NCI-H2107 (cell line): ENCODE data around the gene NDE1.
"Not testable (repeated sequence)": the region's sequence is repeated elsewhere in the genome, so short reads cannot be mapped to it uniquely, and the experiment has no call there.

Source experiments
- DNase-seq: peaks from one replicate; lab custom pipeline; 2025; lab: John Stamatoyannopoulos, UW

NDE1 gene

DNA sequence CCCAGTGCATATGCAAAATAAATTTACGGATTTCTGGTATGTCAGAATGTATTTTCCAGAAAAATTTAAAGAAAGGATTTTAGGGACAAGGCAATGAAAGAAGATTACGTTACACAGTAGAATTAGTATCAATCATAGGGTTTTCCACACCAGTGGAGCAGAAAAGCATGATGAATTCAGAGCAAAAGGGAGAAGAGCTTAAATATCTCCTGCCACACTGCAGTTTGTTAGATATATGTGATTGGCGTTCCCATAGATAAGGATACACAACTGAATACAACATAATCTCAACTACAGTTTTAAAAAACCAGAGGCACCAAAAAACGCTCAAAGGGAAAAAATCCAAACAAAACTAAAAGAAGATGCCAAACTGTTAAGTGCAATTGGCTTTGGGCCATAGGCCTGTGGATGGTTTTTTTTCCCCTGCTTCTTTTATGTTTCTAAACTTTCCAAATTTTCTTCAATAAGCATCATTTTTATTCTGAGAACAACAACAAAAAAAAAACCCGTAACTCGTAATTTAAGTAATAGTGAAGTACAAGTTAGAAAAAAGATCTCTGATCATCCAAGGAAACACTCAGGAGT is 29.3 kb upstream of the NDE1 start:
- DNase-seq, result no peak

DNA sequence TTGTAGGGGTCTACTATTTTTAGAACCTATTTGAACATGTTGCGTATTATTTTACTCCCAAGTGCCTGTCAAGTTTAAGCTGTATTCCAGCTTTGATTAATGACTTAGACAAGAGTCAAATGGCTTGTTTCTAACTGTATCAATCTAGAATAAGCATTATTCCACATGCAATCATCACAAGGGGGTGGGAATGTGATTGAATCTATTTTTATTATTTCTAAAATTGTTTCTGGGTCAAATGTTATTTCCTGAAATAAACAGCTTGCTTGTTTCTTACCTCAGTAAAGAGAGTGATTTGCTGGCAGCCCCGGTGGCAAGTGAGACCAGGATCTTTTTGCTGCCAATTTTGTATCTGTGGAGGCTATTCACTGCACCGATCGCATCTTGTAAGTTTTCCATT is 28.6 kb upstream of the NDE1 start:
- no peak for DNase-seq

- no peak for DNase-seq
Measured at GRCh38 chr16:15621889-15622288, 28.2 kb upstream of the NDE1 start.

DNA sequence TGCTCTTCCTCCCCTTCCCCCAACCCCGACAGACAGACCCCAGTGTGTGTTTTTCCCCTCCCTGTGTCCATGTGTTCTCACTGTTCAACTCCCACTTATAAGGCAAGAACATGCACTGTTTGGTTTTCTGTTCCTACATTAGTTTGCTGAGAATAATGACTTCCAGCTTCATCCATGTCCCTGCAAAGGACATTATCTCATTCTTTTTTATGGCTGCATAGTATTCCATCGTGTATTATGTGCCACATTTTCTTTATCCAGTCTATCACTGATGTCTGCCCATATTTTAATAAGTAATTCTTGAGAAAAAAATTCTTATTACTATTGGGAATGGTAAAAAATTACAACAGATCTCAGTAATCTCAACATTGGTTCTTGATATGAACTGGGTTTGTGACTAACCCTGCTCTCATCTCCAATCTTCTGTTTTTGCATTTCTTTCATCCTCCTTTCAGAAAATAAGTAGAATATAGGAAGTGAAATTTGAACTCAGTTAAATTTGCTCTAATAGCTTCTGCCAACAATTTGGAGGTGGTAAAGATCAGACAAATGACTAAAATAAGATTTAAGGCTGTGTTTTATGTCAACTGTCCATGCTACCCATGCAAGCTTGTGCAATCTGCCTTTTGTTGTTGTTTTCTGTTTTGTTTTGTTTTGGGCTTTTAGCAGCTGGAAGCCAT is 18.2 kb upstream of the NDE1 start:
- DNase-seq, result no peak

DNA sequence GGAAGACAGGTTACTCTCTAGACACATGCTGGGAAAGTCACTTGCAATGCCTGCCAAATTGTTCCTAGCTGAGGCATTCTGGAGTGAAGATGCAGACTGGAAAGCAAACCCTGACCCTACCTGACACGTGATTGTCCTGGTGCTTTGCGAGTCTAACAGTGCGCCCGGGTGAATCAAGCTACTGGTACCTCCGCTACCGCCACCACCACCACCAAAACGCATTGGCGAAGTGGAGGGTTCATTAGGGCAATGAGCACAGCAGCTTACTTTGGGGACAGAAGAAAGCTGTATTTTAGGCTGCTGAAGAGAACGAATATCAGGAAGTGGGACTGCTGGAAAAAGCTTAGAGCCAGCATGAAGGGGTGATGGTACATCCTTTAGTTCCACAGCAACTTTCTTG is 14.1 kb upstream of the NDE1 start:
- no peak for DNase-seq

- no peak for DNase-seq
Measured at GRCh38 chr16:15636392-15636873, 13.6 kb upstream of the NDE1 start.

GRCh38 chr16:15639061-15639568 is 10.9 kb upstream of the NDE1 start:
- no peak for DNase-seq

- DNase-seq, result no peak
Measured at GRCh38 chr16:15640966-15641365, 9.1 kb upstream of the NDE1 start.

DNA sequence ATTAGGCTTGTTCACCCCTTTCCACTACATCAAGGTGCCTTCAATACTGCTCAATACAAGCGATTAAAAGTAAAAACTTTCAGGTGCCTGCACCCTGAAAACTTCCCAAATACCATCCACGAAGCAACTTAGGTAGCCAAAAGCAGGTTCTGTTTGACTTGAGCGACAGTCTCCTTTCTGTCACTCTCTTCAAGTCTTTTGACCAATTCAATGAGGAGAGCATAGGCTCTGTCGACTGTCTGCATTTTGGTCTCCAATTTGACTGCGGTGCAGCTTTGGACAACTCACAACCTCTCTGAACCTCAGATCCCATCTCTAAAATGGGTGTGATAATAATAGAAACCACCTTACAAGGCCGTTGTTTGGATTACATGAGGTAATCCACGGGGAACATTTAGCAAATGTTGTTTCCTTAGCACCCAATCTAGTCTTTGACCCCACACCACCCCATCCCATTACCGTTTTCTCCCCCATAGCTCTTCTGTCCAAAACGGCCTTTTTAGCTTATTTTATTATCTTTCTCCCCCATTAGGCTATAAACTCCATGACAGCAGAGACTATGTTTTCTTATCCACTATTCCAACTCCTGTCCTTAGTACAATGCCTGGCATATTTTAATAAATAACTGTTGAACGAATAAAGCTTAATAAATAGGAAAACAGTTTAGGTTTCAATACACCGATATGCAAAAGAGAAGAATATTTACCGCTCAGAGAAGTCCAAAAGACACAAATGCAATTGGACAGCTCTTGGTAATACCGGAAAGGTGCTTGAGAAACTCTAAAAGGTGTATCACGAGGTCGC is 8.1 kb upstream of the NDE1 start:
- DNase-seq, result no peak

- DNase-seq, result peak; percentile 48
Measured at GRCh38 chr16:15642557-15643047, 7.4 kb upstream of the NDE1 start.

DNA sequence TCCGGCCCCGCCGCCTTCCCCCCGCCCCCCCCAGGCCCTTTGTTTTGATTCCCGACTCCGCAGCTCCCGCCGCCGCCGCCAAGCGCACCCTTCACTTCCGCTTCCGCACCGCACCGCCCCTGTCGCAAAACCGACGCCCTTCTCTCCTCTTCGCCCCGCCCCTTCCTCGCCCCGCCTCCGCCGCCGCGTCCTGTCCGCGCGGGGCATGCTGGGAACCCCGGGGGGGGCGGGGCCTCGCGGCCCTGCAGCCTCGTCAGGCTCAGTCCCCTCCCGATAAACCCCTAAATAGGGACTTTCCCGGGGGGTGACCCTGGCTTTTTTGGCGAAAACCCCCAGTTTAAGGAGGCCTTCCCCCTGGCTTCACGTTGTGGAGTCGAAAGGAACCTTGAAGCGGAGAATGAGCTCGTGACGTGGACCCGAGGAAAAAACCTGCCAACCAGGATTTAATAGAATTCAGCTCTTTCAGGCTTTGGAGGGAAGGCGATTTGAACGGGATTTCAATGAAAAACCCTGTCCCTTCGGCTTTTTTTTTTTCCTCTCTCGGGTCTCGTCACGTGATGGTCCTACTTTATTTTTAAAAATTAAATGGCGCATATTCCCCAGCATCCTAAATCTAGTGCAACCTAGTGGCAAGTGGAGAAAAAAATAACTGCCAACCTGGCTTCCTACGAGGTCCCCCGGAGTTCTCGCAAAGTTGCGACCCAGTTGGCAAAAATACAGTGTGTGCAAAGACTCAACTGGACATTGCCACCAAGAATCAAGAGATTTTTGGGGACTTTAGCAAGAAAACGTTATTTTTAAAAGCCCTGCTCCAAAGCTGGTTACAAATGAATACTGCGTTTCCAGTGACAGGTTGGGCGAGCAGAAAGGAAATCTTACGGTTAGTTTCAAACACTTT is 6.7 kb upstream of the NDE1 start, which contains the start of gene MARF1:
Gene MARF1 (minus strand): TSS at position 107 of the 898 bp plus-strand sequence. CDS start 3,921 bp downstream, outside the sequence.
- DNase-seq, result peak; percentile 90

DNA sequence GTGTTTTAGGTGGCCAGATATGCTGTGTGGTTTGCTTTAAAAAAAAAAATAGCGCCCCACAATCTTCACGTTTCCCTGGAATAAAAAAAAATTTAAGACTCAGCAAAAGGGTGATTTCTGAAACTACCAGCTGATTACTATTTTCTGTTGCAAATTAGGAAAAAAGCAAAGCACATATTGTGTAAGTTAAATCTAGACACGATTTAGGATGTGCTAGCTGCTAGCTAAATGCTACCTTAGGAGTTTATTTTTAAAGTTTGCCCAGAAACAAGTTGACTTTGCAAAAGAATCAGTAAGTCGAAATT is 6.1 kb upstream of the NDE1 start:
- DNase-seq, result no peak

GRCh38 chr16:15644267-15644961 is 5.6 kb upstream of the NDE1 start:
- DNase-seq, result no peak

DNA sequence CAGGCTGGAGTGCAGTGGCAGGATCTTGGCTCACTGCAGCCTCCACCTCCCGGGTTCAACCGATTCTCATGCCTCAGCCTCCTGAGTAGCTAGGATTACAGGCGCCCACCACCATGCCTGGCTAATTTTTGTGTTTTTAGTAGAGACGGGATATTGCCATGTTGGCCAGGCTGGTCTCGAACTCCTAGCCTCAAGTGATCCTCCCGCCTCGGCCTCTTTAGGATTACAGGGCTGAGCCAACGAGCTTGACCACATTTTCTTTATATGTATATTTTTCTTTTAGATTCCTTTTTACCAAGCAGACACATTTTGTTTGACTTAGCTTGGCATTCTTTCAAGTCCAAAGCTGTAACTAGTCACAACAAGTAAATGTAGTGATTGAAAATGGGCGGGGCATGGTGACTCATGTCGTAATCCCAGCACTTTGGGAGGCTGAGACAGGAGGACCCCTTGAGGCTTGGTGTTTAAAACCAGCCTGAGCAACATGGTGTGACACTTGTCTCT is 5.0 kb upstream of the NDE1 start:
- not testable (repeated sequence) for DNase-seq

DNA sequence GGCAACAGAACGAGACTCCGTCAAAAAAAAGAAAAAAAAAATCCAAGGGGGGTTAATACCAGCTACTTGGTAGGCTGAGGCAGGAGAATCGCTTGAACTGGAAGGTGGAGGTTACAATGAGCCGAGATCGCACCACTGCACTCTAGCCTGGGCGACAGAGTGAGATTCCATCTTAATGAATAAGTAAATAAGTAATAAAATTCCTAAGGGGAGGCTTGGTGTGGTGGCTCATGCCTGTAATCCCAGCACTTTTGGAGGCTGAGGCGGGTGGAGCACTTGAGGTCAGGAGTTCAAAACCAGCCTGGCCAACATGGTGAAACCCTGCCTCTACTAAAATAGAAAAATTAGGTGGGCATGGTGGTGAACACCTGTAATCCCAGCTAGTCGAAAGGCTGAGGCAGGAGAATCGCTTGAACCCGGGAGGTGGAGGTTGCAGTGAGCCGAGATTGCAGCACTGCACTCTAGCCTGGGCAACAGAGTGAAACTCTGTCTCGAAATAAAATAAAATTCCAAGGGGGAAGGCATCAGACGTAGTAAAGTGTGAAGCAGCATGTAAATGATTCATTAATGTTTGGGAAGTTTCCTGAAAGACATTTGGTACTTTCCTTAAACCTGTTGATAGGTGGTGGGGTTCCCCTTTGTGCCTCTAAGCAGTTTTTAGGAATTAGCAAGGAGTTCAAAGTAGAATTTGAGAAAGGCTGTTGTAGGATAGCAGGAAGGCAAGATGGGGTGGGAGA is 3.3 kb upstream of the NDE1 start:
- DNase-seq, result not testable (repeated sequence)

DNA sequence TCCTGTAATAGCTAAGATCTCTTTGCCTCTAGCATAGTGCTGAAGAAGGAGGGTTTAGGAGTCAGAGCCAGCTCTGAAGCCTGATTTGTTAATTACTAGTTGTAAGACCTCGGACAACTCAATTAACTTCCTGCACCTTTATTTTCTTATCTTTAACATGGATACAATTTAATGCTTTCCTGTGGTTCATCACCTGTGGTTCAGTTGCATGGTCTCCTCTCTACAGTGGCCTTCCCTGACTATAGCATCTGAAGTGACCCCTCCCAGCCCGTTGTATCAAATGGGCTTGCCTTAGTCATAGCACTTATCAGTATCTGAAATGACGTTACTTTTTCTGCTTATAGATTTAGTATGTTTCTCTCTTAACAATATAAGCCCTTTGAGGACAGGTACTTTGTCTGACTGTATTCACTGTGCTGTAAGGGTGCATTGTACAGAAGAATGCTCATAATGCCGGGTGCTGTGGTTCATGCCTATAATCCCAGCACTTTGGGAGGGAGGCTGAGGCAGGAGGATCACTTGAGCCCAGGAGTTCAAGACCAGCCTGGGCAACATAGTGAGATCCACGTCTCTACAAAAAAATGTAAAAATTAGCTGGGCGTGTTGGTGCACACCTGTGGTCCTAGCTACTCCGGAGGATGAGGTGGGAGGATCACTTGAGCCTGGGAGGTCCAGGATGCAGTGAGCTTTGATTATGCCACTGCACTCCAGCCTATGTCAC is 2.6 kb upstream of the NDE1 start:
- no peak for DNase-seq

DNA sequence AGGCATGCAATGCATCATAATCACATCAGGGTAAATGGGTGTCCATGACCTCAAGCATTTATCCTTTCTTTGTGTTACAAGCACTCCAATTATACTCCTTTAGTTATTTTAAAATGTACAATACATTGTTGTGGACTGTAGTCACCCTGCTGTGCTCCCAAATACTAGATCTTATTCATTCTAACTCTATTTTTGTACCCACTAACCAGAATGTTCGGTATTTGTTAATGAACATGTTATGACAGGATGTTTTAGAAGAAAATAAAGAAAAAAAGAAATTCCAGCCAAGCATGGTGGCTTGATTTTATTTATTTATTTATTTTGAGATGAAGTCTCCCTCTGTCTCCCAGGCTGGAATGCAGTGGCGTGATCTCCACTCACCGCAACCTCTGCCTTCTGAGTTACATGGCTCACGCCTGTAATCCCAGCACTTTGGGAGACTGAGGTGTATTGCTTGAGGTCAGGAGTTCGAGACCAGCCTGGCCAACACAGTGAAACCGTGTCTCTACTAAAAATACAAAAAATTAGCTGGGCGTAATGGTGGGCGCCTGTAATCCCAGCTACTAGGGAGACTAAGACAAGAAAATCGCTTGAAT is 1.8 kb upstream of the NDE1 start:
- no peak for DNase-seq

DNA sequence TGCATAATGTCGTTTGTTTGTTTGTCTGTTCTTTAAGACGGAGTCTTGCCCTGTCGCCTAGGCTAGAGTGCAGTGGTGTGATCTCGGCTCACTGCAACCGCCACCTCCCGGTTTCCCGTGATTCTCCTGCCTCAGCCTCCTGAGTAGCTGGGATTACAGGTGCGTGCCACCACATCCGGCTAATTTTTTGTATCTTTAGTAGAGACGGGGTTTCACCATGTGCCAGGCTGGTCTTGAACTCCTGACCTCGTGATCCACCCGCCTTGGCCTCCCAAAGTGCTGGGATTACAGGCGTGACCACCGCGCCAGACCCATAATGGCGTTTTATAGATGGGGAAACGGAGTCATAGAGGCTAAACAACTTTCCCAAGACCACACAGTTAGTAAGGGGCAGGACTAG is 734 bp upstream of the NDE1 start:
- DNase-seq, result not testable (repeated sequence)

- DNase-seq, result no peak
Measured at GRCh38 chr16:15649727-15650018, 372 bp upstream of the NDE1 start.
